PFSK-1 (cell line): Measurements from ENCODE around the gene AUNIP. TPM values are rescaled to one million over a fixed set of nuclear protein-coding genes. Genes with fewer than 3 reads are reported as not detected.

ENCODE experiments used
- FOXP2 ChIP-seq: optimal IDR thresholded peaks from 2 replicates; pipeline ENCODE3; 2011; ENCODE audit warnings: borderline replicate concordance, control low read depth, inconsistent platforms; ENCODE audit not compliant: insufficient read depth; ENCODE audit errors: extremely low read length, extremely low read depth
- POLR2AphosphoS5 ChIP-seq: IDR thresholded peaks from 2 replicates; pipeline ENCODE4 v1.6.1; 2012; ENCODE audit warnings: low read depth, mild to moderate bottlenecking, control low read depth, low read length, moderate library complexity
- SIN3A ChIP-seq: IDR thresholded peaks from 2 replicates; pipeline ENCODE4 v1.6.1; 2012; ENCODE audit warnings: mild to moderate bottlenecking, low read length, moderate library complexity, borderline replicate concordance; ENCODE audit not compliant: insufficient read depth
- TAF1 ChIP-seq: IDR thresholded peaks from 2 replicates; pipeline ENCODE4 v1.6.1; 2012; ENCODE audit warnings: low read length, control low read depth, borderline replicate concordance; ENCODE audit not compliant: insufficient read depth
- polyA plus RNA-seq: library from polyadenylated mRNA; unstranded; fragments of >200 nt; gene quantifications from one replicate; pipeline ENCODE4 v1.2.1, GENCODE V29; 2012; ENCODE audit warnings: low read depth, missing spikeins; ENCODE audit not compliant: insufficient read length
- TF ChIP-seq, protein P1 (sequence below), 2 experiments: IDR thresholded peaks; 2 replicates each; pipeline versions ENCODE4 v1.6.1 to v1.8.0; 2011 to 2012; ENCODE audit warnings: low read depth in 2 of 2, low read length in 2 of 2, control low read depth in 1 of 2, inconsistent platforms in 1 of 2, mild to moderate bottlenecking in 1 of 2, moderate library complexity in 1 of 2; ENCODE audit not compliant: insufficient read depth in 1 of 2

AUNIP gene, protein sequence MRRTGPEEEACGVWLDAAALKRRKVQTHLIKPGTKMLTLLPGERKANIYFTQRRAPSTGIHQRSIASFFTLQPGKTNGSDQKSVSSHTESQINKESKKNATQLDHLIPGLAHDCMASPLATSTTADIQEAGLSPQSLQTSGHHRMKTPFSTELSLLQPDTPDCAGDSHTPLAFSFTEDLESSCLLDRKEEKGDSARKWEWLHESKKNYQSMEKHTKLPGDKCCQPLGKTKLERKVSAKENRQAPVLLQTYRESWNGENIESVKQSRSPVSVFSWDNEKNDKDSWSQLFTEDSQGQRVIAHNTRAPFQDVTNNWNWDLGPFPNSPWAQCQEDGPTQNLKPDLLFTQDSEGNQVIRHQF
- polyA plus RNA-seq, result 3.4 TPM

DNA sequence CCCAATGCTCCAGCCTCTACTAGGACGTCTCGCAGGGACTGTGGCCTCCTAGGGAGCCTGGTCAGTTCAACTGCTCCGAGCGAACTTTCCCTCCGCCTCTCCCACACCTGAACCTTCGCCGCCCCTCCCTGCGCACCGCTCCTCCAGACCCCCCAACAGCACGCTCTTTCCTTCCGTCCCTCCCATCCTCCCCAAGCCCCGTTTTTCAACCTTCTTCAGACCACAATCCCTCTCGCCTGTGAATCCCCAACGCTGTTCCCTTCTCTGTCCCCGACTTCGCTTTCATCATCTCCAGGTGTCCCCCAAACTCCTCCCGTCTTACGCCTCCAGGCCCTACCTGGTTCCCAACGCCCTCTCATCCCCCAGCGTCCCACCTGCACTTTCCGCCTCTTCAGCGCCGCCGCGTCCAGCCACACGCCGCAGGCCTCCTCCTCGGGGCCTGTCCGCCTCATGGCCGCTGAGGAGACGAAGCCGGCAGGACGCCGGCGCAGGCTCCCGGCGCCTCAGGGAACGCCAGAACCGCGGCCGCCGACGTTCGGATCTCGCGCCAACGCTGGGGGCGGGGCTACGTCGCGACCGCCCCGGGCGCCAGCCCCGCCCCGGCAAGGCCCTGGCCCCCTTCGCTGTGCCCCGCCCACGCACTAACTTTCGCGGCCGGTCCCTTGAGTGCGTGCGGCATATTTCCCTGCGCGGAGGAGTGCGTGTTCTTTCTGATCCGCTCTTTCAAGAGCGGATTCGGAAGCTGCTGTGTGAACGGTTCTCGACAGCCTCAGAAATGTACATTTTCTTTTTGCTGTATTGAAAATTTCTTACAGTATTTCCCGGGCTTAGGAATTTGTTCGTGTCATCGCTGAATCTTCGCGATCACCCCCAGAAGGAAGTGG lies at the start of gene AUNIP:
AUNIP (minus strand) TSS at position 552 of the 884 bp plus-strand sequence; CDS start at position 452, 100 bp downstream.
- TF ChIP-seq SIN3A (no peak; the same call in 1 of the 2 replicates), TAF1 (peak; percentile 73; the same call in 1 of the 2 replicates), POLR2AphosphoS5 (peak; percentile 90), FOXP2 (peak; percentile 36)
- TF ChIP-seq, protein P1, sequence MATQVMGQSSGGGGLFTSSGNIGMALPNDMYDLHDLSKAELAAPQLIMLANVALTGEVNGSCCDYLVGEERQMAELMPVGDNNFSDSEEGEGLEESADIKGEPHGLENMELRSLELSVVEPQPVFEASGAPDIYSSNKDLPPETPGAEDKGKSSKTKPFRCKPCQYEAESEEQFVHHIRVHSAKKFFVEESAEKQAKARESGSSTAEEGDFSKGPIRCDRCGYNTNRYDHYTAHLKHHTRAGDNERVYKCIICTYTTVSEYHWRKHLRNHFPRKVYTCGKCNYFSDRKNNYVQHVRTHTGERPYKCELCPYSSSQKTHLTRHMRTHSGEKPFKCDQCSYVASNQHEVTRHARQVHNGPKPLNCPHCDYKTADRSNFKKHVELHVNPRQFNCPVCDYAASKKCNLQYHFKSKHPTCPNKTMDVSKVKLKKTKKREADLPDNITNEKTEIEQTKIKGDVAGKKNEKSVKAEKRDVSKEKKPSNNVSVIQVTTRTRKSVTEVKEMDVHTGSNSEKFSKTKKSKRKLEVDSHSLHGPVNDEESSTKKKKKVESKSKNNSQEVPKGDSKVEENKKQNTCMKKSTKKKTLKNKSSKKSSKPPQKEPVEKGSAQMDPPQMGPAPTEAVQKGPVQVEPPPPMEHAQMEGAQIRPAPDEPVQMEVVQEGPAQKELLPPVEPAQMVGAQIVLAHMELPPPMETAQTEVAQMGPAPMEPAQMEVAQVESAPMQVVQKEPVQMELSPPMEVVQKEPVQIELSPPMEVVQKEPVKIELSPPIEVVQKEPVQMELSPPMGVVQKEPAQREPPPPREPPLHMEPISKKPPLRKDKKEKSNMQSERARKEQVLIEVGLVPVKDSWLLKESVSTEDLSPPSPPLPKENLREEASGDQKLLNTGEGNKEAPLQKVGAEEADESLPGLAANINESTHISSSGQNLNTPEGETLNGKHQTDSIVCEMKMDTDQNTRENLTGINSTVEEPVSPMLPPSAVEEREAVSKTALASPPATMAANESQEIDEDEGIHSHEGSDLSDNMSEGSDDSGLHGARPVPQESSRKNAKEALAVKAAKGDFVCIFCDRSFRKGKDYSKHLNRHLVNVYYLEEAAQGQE (IDR thresholded peaks at IDR 0.05; ENCODE audit: insufficient read depth in 1 of 2, low read depth in 2 of 2, low read length in 2 of 2), result no peak

DNA sequence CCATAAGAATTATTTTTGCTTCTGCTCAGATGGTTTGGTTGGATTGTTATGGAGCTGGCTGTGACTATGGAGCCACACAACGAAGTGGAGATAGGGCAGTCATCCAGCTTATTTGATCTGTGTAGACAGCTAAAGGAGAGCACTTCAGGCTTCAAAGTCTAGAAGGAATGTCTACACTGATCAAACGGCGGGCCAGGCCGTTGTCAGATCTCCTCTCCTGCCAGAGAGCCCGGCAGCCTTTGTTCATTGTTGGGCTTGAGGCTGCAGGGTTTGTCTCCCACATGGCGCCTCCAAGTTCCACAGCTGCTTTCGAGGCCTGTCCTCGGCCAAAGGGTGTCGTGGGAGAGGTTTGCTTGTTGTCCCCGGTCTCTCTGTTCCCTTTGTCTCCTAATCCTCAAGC lies 49.8 kb upstream of the AUNIP start:
- no peak for TF ChIP-seq SIN3A
- TF ChIP-seq, protein P1 (IDR thresholded peaks at IDR 0.05; ENCODE audit: insufficient read depth in 1 of 2, low read depth in 2 of 2, low read length in 2 of 2), result no peak
- TF ChIP-seq FOXP2, result no peak
- TF ChIP-seq TAF1, result no peak
- no peak for TF ChIP-seq POLR2AphosphoS5

DNA sequence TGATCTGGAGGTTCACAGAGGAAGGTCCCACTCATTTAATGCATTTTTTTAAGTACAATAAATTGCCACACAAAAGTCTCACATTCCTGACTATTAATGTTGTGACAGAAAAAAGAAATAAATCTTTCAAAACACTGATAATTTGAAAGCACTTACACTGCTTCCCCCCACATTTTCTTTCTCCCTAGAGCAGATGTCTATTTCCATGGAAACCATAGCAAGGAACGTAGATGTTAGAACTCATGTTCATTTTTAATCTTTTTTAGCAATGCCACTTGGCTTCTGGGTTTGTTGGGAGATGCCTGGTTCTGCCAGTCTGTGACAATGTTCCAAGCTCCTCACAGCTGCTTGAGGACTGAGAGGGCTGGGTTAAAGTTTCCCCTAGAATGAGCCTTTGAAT lies 48.9 kb upstream of the AUNIP start:
- TF ChIP-seq, protein P1 (IDR thresholded peaks at IDR 0.05; ENCODE audit: insufficient read depth in 1 of 2, low read depth in 2 of 2, low read length in 2 of 2), result no peak
- no peak for TF ChIP-seq POLR2AphosphoS5
- TF ChIP-seq TAF1, result no peak
- TF ChIP-seq SIN3A, result no peak
- no peak for TF ChIP-seq FOXP2

DNA sequence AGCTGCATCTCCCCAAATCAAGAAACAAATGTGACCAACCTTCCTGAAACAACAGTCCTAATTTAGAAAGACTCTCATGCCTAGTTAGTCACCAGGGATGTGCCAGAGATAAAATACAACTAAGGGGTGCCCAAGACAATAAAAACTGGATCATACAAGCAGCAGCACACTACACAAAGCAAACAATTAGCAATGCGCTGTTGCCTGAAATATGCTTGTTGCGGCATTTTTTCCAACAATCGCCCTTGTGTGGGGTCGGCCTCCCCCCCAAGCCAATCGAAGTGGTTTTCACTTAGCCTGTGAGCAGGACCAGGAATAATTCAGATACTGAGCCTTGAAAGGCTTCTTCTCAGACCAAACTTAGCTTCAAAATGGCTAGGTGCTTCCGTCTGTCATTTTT lies 48.3 kb upstream of the AUNIP start:
- TF ChIP-seq SIN3A (no peak), FOXP2 (no peak), POLR2AphosphoS5 (no peak), TAF1 (no peak)
- TF ChIP-seq, protein P1 (IDR thresholded peaks at IDR 0.05; ENCODE audit: insufficient read depth in 1 of 2, low read depth in 2 of 2, low read length in 2 of 2), result no peak
